ENCODE measurements around the gene FZD10.

DNA sequence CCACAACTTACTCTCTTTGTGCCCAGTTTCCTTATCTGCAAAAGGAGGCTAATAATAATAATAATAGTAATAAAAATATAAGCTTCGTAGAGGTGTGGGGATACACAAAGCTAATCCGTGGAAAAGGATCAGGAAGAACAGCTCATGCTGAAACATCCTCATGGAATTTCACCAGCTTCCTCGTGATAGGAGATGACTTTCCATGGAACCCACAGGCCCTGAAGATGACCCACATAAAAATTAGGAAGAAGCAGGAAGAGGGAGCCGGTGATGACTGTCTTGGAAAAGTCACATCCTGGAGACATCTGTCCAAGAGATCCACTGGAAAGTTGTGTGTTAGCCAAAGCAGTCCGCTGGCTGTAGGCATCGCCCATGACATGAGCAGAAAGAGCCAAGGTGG lies 31.9 kb upstream of the FZD10 start:
- no peak for TF ChIP-seq EZH2 (optimal IDR thresholded peaks at IDR 0.05; ENCODE audit: low read depth, low read length)
- TF ChIP-seq, protein P1, sequence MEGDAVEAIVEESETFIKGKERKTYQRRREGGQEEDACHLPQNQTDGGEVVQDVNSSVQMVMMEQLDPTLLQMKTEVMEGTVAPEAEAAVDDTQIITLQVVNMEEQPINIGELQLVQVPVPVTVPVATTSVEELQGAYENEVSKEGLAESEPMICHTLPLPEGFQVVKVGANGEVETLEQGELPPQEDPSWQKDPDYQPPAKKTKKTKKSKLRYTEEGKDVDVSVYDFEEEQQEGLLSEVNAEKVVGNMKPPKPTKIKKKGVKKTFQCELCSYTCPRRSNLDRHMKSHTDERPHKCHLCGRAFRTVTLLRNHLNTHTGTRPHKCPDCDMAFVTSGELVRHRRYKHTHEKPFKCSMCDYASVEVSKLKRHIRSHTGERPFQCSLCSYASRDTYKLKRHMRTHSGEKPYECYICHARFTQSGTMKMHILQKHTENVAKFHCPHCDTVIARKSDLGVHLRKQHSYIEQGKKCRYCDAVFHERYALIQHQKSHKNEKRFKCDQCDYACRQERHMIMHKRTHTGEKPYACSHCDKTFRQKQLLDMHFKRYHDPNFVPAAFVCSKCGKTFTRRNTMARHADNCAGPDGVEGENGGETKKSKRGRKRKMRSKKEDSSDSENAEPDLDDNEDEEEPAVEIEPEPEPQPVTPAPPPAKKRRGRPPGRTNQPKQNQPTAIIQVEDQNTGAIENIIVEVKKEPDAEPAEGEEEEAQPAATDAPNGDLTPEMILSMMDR (IDR thresholded peaks at IDR 0.05; ENCODE audit: low read length) = no peak

Data from MM.1S (cell line).